ENCODE measurements around the gene BTBD9. TPM values are rescaled to one million over a fixed set of nuclear protein-coding genes. Genes with fewer than 3 reads are reported as not detected.

Gene BTBD9
- total and polyA plus RNA-seq, 9 of the 15 experiments (the other 6 are each of a cell fraction or from before 2014, with no cell fraction given) = 0.08 to 1.6 (median 0.58) TPM

GRCh38 chr6:38484656-38485055 is 155.1 kb downstream of the BTBD9 start (continued):
- TF ChIP-seq ZNF384 (IDR thresholded peaks at IDR 0.05; ENCODE audit: low read depth, low read length) (no peak), SMC3 (conservative IDR thresholded peaks at IDR 0.05; ENCODE audit: insufficient read depth, low read depth, low read length) (no peak), HMG20B (CRISPR knock-in tag; IDR thresholded peaks at IDR 0.05) (no peak), FOXA1 (IDR thresholded peaks at IDR 0.05; ENCODE audit: borderline replicate concordance) (no peak), ZBTB1 (CRISPR knock-in tag; IDR thresholded peaks at IDR 0.05; ENCODE audit: borderline replicate concordance, low read depth) (no peak), CBFA2T3 (IDR thresholded peaks at IDR 0.05) (no peak), DDX20 (tag; IDR thresholded peaks at IDR 0.05; ENCODE audit: low read depth) (no peak), SREBF1 (IDR thresholded peaks at IDR 0.05; ENCODE audit: borderline replicate concordance, low read depth, low read length) (no peak)

GRCh38 chr6:38483526-38483925 is 156.2 kb downstream of the BTBD9 start:
- POLR2A ChIA-PET = interaction anchor here (0.6 to 1.4 kb wide), 2 partner anchors 9 to 126 kb away, joined by 3 read pairs; no protein-coding TSS in a partner anchor
- CTCF ChIA-PET (ENCODE audit: low intra/inter-chr PET ratio) = no interaction called here
- Histone ChIP-seq H3K27me3 (ENCODE audit: control insufficient read depth in 2 of 2, insufficient read depth in 2 of 2, low read length in 2 of 2) (peaks cover 4 to 15% of the 10 kb centered on the region in 2 experiments; a peak in 4 of 5 replicates), H3K27ac (ENCODE audit: extremely low read depth, low read depth, low read length) (no peak overlapping the region), H3K4me3 (no peak overlapping the region), H3K9me3 (replicated peaks; ENCODE audit: control insufficient read depth, insufficient read depth, low read depth, low read length) (no peaks in the 10 kb centered on the region), H3K4me1 (replicated peaks in 1 of 2; ENCODE audit: control insufficient read depth in 2 of 2, insufficient read depth in 2 of 2, low read length in 2 of 2) (no peaks in the 10 kb centered on the region), H2AFZ (ENCODE audit: low read depth, low read length) (no peak overlapping the region), H3K4me2 (ENCODE audit: insufficient read depth, low read length) (no peak overlapping the region), H3K36me3 (ENCODE audit: control insufficient read depth, insufficient read depth, low read length) (no peaks in the 10 kb centered on the region), H3K9me1 (ENCODE audit: control insufficient read depth, insufficient read depth, low read length) (no peaks in the 10 kb centered on the region), H3K79me2 (ENCODE audit: control insufficient read depth, insufficient read depth, low read length) (no peaks in the 10 kb centered on the region), H4K20me1 (replicated peaks; ENCODE audit: control insufficient read depth, insufficient read depth, low read length) (no peaks in the 10 kb centered on the region; the same call in 1 of the 2 replicates), H3K9ac (ENCODE audit: insufficient read depth in 1 of 2, low read depth in 2 of 2, low read length in 2 of 2) (no peak overlapping the region)
- 0% methylated on average over 2 of the region's 2 CpGs for WGBS (ENCODE audit: insufficient coverage, low coverage, missing lambda C conversion rate)
- no peak for DNase-seq (ENCODE audit: extremely low read depth in 1 of 4, low spot score in 3 of 4)
- no TSS peak for BruUV-seq (replicated peaks)
- intact Hi-C loops (cut with micrococcal nuclease) (no loop called here), in situ Hi-C loops (cut with MboI) (loop anchor here (25.0 kb wide), 3 partner anchors 771 to 1471 kb away; partner anchors contain the start of genes FGD2 and RNF8)
- FAIRE-seq = no peak
- ATAC-seq = no peak
- TF ChIP-seq EGR1 (conservative IDR thresholded peaks at IDR 0.05) = no peak
- TF ChIP-seq ZFPM2 (CRISPR knock-in tag; IDR thresholded peaks at IDR 0.05) = no peak
- no peak for TF ChIP-seq PATZ1 (CRISPR knock-in tag; IDR thresholded peaks at IDR 0.05; ENCODE audit: borderline replicate concordance)
